ENCODE measurements around the gene NEDD4L.

NEDD4L gene

GRCh38 chr18:58027341-58027740, 16.7 kb upstream of the NEDD4L start:
- no peaks in the 10 kb centered on the region for H3K9me3 ChIP-seq (ENCODE audit: insufficient read depth, low read depth, low read length)
- no peaks in the 10 kb centered on the region for H3K27me3 ChIP-seq (ENCODE audit: insufficient read depth, low read length)
- no peak overlapping the region for H3K27ac ChIP-seq (ENCODE audit: low read length)
- no peak overlapping the region for H3K4me3 ChIP-seq (ENCODE audit: low read length)
- no peak overlapping the region for H3K9ac ChIP-seq (ENCODE audit: low read depth, low read length)
- peaks cover 12% of the 10 kb centered on the region for H3K4me1 ChIP-seq (ENCODE audit: insufficient read depth, low read length)
- no peaks in the 10 kb centered on the region for H3K36me3 ChIP-seq (ENCODE audit: insufficient read depth, low read depth, low read length)

- Histone ChIP-seq H3K4me1 (ENCODE audit: insufficient read depth, low read length) (peaks cover 12% of the 10 kb centered on the region), H3K27me3 (ENCODE audit: insufficient read depth, low read length) (no peaks in the 10 kb centered on the region), H3K27ac (ENCODE audit: low read length) (no peak overlapping the region), H3K9ac (ENCODE audit: low read depth, low read length) (no peak overlapping the region), H3K36me3 (ENCODE audit: insufficient read depth, low read depth, low read length) (no peaks in the 10 kb centered on the region), H3K9me3 (ENCODE audit: insufficient read depth, low read depth, low read length) (no peaks in the 10 kb centered on the region), H3K4me3 (ENCODE audit: low read length) (no peak overlapping the region)
Observed at GRCh38 chr18:58028109-58028784, 15.8 kb upstream of the NEDD4L start.

- Histone ChIP-seq H3K9ac (ENCODE audit: low read depth, low read length) (no peak overlapping the region), H3K4me1 (ENCODE audit: insufficient read depth, low read length) (no peaks in the 10 kb centered on the region), H3K9me3 (ENCODE audit: insufficient read depth, low read depth, low read length) (no peaks in the 10 kb centered on the region), H3K36me3 (ENCODE audit: insufficient read depth, low read depth, low read length) (no peaks in the 10 kb centered on the region), H3K27me3 (ENCODE audit: insufficient read depth, low read length) (no peaks in the 10 kb centered on the region), H3K27ac (ENCODE audit: low read length) (no peak overlapping the region), H3K4me3 (ENCODE audit: low read length) (no peak overlapping the region)
Observed at GRCh38 chr18:58032233-58032632, 11.8 kb upstream of the NEDD4L start.

- H3K4me3 ChIP-seq (ENCODE audit: low read length), result no peak overlapping the region
- H3K27me3 ChIP-seq (ENCODE audit: insufficient read depth, low read length), result no peaks in the 10 kb centered on the region
- no peaks in the 10 kb centered on the region for H3K9me3 ChIP-seq (ENCODE audit: insufficient read depth, low read depth, low read length)
- no peak overlapping the region for H3K27ac ChIP-seq (ENCODE audit: low read length)
- no peaks in the 10 kb centered on the region for H3K4me1 ChIP-seq (ENCODE audit: insufficient read depth, low read length)
- no peak overlapping the region for H3K9ac ChIP-seq (ENCODE audit: low read depth, low read length)
- H3K36me3 ChIP-seq (ENCODE audit: insufficient read depth, low read depth, low read length), result no peaks in the 10 kb centered on the region
Observed at GRCh38 chr18:58033216-58033615, 10.8 kb upstream of the NEDD4L start.

- H3K36me3 ChIP-seq (ENCODE audit: insufficient read depth, low read depth, low read length), result no peaks in the 10 kb centered on the region
- H3K9me3 ChIP-seq (ENCODE audit: insufficient read depth, low read depth, low read length), result no peaks in the 10 kb centered on the region
- H3K4me1 ChIP-seq (ENCODE audit: insufficient read depth, low read length), result no peaks in the 10 kb centered on the region
- no peak overlapping the region for H3K9ac ChIP-seq (ENCODE audit: low read depth, low read length)
- no peak overlapping the region for H3K4me3 ChIP-seq (ENCODE audit: low read length)
- no peaks in the 10 kb centered on the region for H3K27me3 ChIP-seq (ENCODE audit: insufficient read depth, low read length)
- H3K27ac ChIP-seq (ENCODE audit: low read length), result no peak overlapping the region
Observed at GRCh38 chr18:58034370-58034769, 9.7 kb upstream of the NEDD4L start.

GRCh38 chr18:58037163-58037562, 6.9 kb upstream of the NEDD4L start:
- Histone ChIP-seq H3K4me1 (ENCODE audit: insufficient read depth, low read length) (no peaks in the 10 kb centered on the region), H3K36me3 (ENCODE audit: insufficient read depth, low read depth, low read length) (no peaks in the 10 kb centered on the region), H3K27me3 (ENCODE audit: insufficient read depth, low read length) (peaks cover 3% of the 10 kb centered on the region; the same call in 1 of the 2 replicates), H3K4me3 (ENCODE audit: low read length) (no peak overlapping the region), H3K9ac (ENCODE audit: low read depth, low read length) (no peak overlapping the region), H3K27ac (ENCODE audit: low read length) (no peak overlapping the region), H3K9me3 (ENCODE audit: insufficient read depth, low read depth, low read length) (no peaks in the 10 kb centered on the region)

GRCh38 chr18:58038063-58038462, 6.0 kb upstream of the NEDD4L start:
- no peaks in the 10 kb centered on the region for H3K9me3 ChIP-seq (ENCODE audit: insufficient read depth, low read depth, low read length)
- H3K4me3 ChIP-seq (ENCODE audit: low read length), result no peak overlapping the region
- no peak overlapping the region for H3K9ac ChIP-seq (ENCODE audit: low read depth, low read length)
- no peaks in the 10 kb centered on the region for H3K4me1 ChIP-seq (ENCODE audit: insufficient read depth, low read length)
- H3K27ac ChIP-seq (ENCODE audit: low read length), result no peak overlapping the region
- no peaks in the 10 kb centered on the region for H3K36me3 ChIP-seq (ENCODE audit: insufficient read depth, low read depth, low read length)
- H3K27me3 ChIP-seq (ENCODE audit: insufficient read depth, low read length), result peaks cover 12% of the 10 kb centered on the region; the same call in 1 of the 2 replicates

GRCh38 chr18:58041633-58042032, 2.4 kb upstream of the NEDD4L start:
- 0 out of 2 replicates have a peak, but pooled peaks cover 4% of the 10 kb centered on the region for H3K4me1 ChIP-seq (ENCODE audit: insufficient read depth, low read length)
- H3K4me3 ChIP-seq (ENCODE audit: low read length), result no peak overlapping the region

GRCh38 chr18:58042826-58043490, 1.1 kb upstream of the NEDD4L start:
- Histone ChIP-seq H3K27me3 (ENCODE audit: insufficient read depth, low read length) (peaks cover 31% of the 10 kb centered on the region; the same call in 1 of the 2 replicates), H3K4me3 (ENCODE audit: low read length) (peak overlapping the region; percentile 82), H3K9ac (ENCODE audit: low read depth, low read length) (no peak overlapping the region; the same call in 1 of the 2 replicates), H3K4me1 (ENCODE audit: insufficient read depth, low read length) (peaks cover 10% of the 10 kb centered on the region; the same call in 1 of the 2 replicates), H3K36me3 (ENCODE audit: insufficient read depth, low read depth, low read length) (no peaks in the 10 kb centered on the region), H3K9me3 (ENCODE audit: insufficient read depth, low read depth, low read length) (no peaks in the 10 kb centered on the region), H3K27ac (ENCODE audit: low read length) (no peak overlapping the region)

More at GRCh38 chr18:58041633-58042032, 2.4 kb upstream of the NEDD4L start:
- Histone ChIP-seq H3K9me3 (ENCODE audit: insufficient read depth, low read depth, low read length) (no peaks in the 10 kb centered on the region), H3K9ac (ENCODE audit: low read depth, low read length) (no peak overlapping the region), H3K27me3 (ENCODE audit: insufficient read depth, low read length) (peaks cover 18% of the 10 kb centered on the region; the same call in 1 of the 2 replicates), H3K36me3 (ENCODE audit: insufficient read depth, low read depth, low read length) (no peaks in the 10 kb centered on the region), H3K27ac (ENCODE audit: low read length) (no peak overlapping the region)

- H3K36me3 ChIP-seq (ENCODE audit: insufficient read depth, low read depth, low read length), result no peaks in the 10 kb centered on the region
- H3K9me3 ChIP-seq (ENCODE audit: insufficient read depth, low read depth, low read length), result no peaks in the 10 kb centered on the region
- H3K27ac ChIP-seq (ENCODE audit: low read length), result no peak overlapping the region
- peak overlapping the region; percentile 51 for H3K9ac ChIP-seq (ENCODE audit: low read depth, low read length)
- H3K4me3 ChIP-seq (ENCODE audit: low read length), result peak overlapping the region; percentile 82
- H3K4me1 ChIP-seq (ENCODE audit: insufficient read depth, low read length), result peaks cover 15% of the 10 kb centered on the region; the same call in 1 of the 2 replicates
- H3K27me3 ChIP-seq (ENCODE audit: insufficient read depth, low read length), result peaks cover 39% of the 10 kb centered on the region; the same call in 1 of the 2 replicates
Observed at GRCh38 chr18:58044370-58045241, 580 bp downstream of the NEDD4L start.

GRCh38 chr18:58045242-58046092, 1.4 kb downstream of the NEDD4L start:
- no peaks in the 10 kb centered on the region for H3K9me3 ChIP-seq (ENCODE audit: insufficient read depth, low read depth, low read length)
- no peaks in the 10 kb centered on the region for H3K36me3 ChIP-seq (ENCODE audit: insufficient read depth, low read depth, low read length)
- H3K27ac ChIP-seq (ENCODE audit: low read length), result no peak overlapping the region
- H3K4me1 ChIP-seq (ENCODE audit: insufficient read depth, low read length), result peaks cover 15% of the 10 kb centered on the region; the same call in 1 of the 2 replicates
- H3K27me3 ChIP-seq (ENCODE audit: insufficient read depth, low read length), result peaks cover 39% of the 10 kb centered on the region; the same call in 1 of the 2 replicates
- H3K9ac ChIP-seq (ENCODE audit: low read depth, low read length), result peak overlapping the region; percentile 51
- H3K4me3 ChIP-seq (ENCODE audit: low read length), result peak overlapping the region; percentile 82
